Measurements from ENCODE around the gene CELSR1. TPM values are rescaled to one million over a fixed set of nuclear protein-coding genes. Genes with fewer than 3 reads are reported as not detected.

The CELSR1 gene
- total and polyA plus RNA-seq, 8 donors = 24.6 to 59.8 (median 33.3) TPM

GRCh38 chr22:46381142-46381541, 156.3 kb downstream of the CELSR1 start:
- H3K4me3 ChIP-seq = no peak overlapping the region
- no peaks in the 10 kb centered on the region for H3K36me3 ChIP-seq
- TF ChIP-seq CTCF (IDR thresholded peaks at IDR 0.05) = no peak
- no peaks in the 10 kb centered on the region for H3K27me3 ChIP-seq
- H3K27ac ChIP-seq = no peak overlapping the region
- H3K4me1 ChIP-seq = peaks cover 0 to 4% of the 10 kb centered on the region in 2 donors
- peaks cover 0 to 4% of the 10 kb centered on the region in 2 donors for H3K9me3 ChIP-seq
- intact Hi-C loops (cut with DNase I) = no loop called here
- peak in 1 of 4 donors; percentile 35 for DNase-seq
- no peak for ATAC-seq

GRCh38 chr22:46380581-46380980, 156.8 kb downstream of the CELSR1 start:
- Histone ChIP-seq H3K36me3 (no peaks in the 10 kb centered on the region), H3K27ac (no peak overlapping the region), H3K27me3 (no peaks in the 10 kb centered on the region), H3K4me3 (no peak overlapping the region), H3K9me3 (peaks cover 0 to 7% of the 10 kb centered on the region in 2 donors), H3K4me1 (peaks cover 0 to 4% of the 10 kb centered on the region in 2 donors)
- intact Hi-C loops (cut with DNase I) = no loop called here
- no peak for ATAC-seq
- peak in 1 of 4 donors; percentile 65 for DNase-seq
- TF ChIP-seq CTCF (IDR thresholded peaks at IDR 0.05) = no peak

- TF ChIP-seq CTCF (IDR thresholded peaks at IDR 0.05) = no peak
- H3K27ac ChIP-seq = peak overlapping the region in 1 of 2 donors; percentile 72
Observed at GRCh38 chr22:46380069-46380468, 157.4 kb downstream of the CELSR1 start.

GRCh38 chr22:46379066-46379930, 158.1 kb downstream of the CELSR1 start:
- DNase-seq = peak in 3 of 4 donors; percentile 50 to 65 (median 64)
- ATAC-seq = peak; percentile 45
- intact Hi-C loops (cut with DNase I) = no loop called here
- H3K9me3 ChIP-seq = peaks cover 0 to 10% of the 10 kb centered on the region in 2 donors
- H3K27me3 ChIP-seq = peaks cover 0 to 11% of the 10 kb centered on the region in 2 donors
- no peak for TF ChIP-seq CTCF (IDR thresholded peaks at IDR 0.05)
- H3K36me3 ChIP-seq = no peaks in the 10 kb centered on the region
- peak overlapping the region; percentile 72 to 83 for H3K27ac ChIP-seq
- H3K4me3 ChIP-seq = no peak overlapping the region
- H3K4me1 ChIP-seq = peaks cover 5 to 12% of the 10 kb centered on the region in 2 donors

More at GRCh38 chr22:46380069-46380468, 157.4 kb downstream of the CELSR1 start:
- Histone ChIP-seq H3K9me3 (peaks cover 0 to 10% of the 10 kb centered on the region in 2 donors), H3K4me3 (no peak overlapping the region), H3K27me3 (peaks cover 0 to 4% of the 10 kb centered on the region in 2 donors), H3K4me1 (peaks cover 0 to 4% of the 10 kb centered on the region in 2 donors), H3K36me3 (no peaks in the 10 kb centered on the region)
- intact Hi-C loops (cut with DNase I) = no loop called here
- peak in 1 of 4 donors; percentile 36 for DNase-seq
- ATAC-seq = no peak

- Histone ChIP-seq H3K4me1 (peaks cover 8 to 14% of the 10 kb centered on the region in 2 donors), H3K4me3 (no peak overlapping the region), H3K9me3 (peaks cover 0 to 10% of the 10 kb centered on the region in 2 donors), H3K27ac (peak overlapping the region; percentile 72 to 83), H3K36me3 (no peaks in the 10 kb centered on the region), H3K27me3 (peaks cover 0 to 18% of the 10 kb centered on the region in 2 donors)
- intact Hi-C loops (cut with DNase I) = no loop called here
- no peak for TF ChIP-seq CTCF (IDR thresholded peaks at IDR 0.05)
- ATAC-seq (no peak), DNase-seq (peak in 1 of 4 donors; percentile 70)
Observed at GRCh38 chr22:46378426-46379065, 158.9 kb downstream of the CELSR1 start.

Data from left lung (tissue), 10 donors.